HG03103 (cell line): ENCODE results near the gene PTGES2.
"Not testable (repeated sequence)": the region's sequence is repeated elsewhere in the genome, so short reads cannot be mapped to it uniquely, and the experiment has no call there.

ENCODE experiments used
- ATAC-seq: cut with Tn5 transposase; IDR thresholded peaks from one replicate; pipeline ENCODE4 v1.9.1; 2021; ENCODE audit warnings: low read depth; ENCODE audit not compliant: unreplicated experiment

PTGES2 gene

DNA sequence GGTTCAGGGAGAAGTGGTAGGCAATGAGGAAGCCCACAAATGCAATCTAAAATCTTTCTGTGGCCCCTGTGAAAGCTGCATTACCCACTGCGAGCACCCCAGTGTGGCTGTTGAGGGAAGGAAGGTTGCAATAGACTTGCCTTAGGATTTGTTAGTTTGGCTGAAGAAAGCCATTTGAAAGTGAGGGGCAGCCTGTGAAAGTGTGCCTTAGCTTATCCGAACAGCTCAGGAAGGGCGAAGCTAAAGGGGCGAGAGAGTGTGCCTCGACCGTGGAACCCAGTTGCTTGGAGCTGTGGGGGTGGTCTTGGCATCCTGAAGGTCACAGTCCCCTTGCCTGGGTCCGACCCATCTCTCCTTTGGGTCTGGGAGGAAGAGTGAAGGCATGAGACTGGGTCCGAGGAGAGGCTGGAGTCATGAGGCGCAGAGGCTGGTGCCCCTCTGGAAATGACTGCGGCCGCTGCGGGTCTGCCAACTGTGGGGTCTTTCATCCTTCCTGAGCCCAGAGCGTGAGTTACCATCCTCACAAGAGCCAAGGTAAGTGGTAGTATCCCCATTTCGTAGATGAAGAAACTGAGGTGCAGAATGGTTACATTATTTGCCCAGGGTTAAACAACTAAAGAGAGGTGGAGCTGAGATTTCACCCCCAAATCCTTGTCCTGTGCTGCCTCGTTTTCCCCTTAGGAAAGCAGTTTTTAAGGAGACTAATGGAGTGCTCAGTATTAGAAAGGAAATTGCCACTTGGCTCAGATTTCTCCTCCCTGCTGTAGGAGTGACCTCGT, 35.1 kb downstream of the PTGES2 start:
- ATAC-seq: no peak

DNA sequence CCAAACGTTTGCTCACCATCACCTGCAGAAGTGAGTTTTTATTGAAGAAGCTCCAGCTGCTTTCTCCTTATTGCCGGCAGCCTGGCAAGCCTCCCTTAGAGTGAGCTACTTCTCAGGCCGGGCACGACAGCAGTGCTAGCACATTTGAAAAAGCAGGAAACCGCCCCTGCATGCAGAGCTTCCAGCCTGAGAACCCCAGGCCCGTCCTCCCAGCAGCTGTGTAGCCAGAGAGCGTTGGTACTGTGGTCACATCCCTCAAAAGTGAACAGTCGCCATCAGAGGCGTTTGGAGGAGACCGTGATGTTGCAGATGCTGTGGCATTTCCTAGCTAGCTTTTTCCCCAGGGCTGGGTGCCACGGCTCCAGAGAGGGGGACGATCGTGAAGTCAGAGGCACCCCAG, 36.0 kb downstream of the PTGES2 start:
- no peak for ATAC-seq

DNA sequence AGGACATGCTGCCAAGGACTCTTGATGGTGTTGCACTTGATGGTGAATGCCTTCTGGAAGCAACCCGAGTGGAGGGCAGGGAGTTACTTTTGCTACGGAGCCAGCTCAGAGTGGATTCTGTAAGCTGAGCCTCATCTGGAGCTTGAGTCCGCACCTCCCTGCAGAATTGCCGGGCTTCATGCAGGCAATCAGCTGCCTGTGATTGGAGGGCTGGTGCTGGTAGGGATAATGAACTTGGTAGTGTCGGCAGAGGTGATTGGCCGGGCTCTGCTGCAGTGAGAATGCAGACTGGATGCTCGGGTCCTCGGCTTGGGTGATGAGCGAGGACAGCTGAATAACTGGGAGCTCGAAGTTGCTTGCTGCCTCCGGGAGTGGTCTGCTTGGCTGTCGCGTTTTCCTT, 36.4 kb downstream of the PTGES2 start:
- ATAC-seq: no peak

DNA sequence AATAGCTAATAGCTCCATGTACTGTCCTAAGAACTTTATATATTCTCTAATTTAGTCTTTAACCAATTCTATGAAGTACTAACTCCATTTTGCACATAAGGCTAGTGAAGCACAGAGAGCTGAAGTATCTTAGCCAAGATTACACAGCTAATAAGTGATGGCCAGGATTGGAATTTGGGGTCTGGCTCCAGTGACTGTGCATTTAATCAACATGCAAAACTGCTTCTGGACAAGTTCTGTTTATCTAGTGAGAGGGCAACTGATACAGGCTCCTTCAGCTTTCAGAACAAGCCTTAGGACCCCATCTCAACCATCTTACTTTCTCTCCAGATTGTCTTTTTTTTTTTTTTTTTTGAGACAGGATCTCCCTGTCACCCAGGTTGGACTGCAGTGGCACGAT, 38.2 kb downstream of the PTGES2 start:
- no peak for ATAC-seq

DNA sequence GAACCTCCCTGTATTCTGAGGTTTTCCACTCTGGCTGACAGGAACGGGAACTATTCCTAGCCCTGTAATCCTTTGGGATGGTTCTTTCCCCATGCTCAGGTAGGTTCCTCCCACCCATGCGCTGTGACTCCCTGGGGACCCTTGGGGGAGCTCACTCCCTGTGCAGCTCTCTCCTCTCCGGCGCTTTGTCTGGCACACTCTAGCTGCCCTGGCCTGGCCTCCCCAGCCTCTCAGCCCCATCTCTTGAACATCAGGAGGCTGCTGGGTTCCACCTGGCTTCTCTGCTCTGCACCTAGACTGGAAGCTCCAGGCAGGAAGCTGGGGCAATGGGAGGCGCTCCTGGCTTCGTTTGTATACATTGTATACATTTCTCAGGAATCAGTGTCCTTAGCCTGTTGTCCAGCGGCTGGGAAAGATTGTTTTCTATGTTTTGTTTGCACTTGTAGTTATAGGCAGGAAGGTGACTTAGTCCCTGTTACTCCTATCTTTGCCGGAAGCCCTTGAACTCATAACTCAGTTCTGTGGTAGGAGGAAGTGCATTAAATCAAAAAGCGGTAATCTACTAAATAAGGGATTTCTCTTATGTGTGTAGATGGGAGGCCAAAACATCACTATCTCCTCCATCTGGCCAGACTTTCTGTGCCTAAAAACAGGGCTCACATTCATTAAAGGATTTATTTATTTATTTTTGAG, 39.1 kb downstream of the PTGES2 start:
- no peak for ATAC-seq

DNA sequence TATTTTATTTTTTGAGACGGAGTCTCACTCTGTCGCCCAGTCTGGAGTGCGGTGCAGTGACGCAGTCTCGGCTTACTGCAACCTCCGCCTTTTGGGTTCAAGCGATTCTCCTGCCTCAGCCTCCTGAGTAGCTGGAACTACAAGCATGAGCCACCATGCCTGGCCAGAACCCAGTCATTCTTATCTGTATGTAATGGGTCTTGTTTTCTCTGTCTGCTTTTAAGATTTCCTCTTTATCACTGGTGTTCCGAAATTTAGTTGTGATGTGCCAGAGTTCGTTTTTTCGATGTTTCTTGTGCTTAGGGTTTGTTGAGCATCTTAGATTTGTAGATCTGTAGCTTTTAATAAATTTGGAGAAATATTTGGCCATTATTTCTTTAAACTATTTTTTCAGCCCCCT, 40.3 kb downstream of the PTGES2 start:
- ATAC-seq: no peak

DNA sequence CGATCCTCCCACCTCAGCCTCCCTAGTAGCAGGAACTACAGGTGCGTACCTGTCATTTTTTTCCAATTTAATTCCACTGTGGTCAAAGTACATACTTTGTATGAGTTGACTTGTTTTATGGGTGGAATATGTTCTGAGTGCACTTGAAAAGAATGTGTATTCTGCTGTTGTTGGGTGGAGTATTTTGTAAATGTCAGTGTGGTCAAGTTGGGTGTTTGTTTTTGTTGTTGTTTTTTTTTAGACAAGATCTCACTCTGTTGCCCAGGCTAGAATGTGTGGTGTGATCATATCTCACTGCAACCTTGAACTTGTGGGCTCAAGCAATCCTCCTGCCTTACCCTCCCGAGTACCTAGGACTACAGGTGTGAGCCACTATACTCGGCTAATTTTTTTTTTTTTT, 41.6 kb downstream of the PTGES2 start:
- no peak for ATAC-seq

DNA sequence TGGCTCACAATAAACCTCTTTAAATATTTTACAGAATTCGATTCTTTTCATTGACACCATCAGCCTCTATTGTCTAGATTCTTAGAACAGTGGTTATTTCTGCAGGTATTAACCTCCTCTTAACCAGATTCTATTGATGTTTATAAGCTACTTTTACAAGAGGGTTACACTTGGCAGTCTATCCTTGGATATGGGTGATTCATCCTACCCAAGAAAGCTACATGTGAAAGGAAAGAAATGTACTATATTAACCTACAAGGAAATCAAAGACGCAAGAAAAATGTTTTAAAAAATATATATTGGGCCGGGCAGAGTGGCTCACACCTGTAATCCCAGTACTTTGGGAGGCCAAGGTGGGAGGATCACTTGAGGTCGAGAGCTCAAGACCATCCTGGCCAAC, 42.8 kb downstream of the PTGES2 start:
- ATAC-seq: no peak

DNA sequence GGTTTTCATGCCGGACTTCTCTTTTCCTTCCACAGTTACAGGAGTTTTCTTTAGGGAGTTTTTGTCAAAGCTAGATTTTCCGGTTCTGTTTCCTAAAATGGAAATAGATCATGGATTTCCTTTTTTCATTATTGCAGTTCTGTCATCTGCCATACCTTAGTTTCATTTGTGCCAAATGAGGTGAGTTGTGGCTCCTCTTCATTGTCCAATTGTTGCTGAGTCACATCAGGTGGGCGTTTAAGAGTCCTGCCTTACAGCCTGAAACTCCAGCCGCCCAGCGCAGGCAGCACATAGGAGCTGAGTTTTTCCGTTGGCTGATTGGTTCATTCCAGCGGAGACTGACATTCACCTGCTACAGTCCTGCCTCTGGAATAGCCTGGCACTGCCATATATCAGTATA, 45.4 kb downstream of the PTGES2 start:
- ATAC-seq: no peak

DNA sequence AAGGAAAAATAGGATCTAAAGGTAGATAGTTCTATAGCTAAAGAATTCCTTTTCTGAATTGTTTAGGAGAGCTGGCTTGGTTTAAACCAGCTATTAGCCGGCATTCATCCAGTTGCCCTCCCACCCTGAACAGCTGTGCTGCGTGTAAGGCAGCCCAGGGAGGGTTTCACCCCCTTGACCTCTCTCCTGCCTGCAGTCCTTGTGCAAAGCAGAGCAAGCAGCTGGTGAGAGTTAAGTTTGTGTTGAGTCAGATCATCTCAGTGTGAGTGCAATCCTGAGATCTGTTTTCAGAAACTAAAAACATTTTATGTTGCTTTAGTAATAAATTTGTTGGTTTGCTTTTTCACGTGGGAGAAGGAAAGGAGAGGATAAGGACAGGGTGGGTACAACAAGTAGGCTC, 46.5 kb downstream of the PTGES2 start:
- no peak for ATAC-seq

DNA sequence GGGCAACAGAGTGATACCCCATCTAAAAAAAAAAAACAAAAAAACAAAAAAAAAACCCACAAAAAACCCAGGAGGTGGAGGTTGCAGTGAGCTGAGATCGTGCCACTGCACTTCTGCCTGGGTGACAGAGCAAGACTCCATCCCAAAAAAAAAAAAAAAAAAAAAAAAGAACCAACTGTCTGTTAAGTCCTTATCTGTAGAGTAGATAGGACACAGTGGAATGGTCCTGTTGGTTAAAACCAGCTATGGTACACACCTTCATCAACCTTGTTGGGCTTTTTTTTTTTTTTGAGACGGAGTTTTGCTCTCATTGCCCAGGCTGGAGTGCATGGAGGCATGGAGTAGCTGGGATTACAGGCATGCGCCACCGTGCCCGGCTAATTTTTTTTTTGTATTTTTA, 47.3 kb downstream of the PTGES2 start:
- ATAC-seq: no peak

DNA sequence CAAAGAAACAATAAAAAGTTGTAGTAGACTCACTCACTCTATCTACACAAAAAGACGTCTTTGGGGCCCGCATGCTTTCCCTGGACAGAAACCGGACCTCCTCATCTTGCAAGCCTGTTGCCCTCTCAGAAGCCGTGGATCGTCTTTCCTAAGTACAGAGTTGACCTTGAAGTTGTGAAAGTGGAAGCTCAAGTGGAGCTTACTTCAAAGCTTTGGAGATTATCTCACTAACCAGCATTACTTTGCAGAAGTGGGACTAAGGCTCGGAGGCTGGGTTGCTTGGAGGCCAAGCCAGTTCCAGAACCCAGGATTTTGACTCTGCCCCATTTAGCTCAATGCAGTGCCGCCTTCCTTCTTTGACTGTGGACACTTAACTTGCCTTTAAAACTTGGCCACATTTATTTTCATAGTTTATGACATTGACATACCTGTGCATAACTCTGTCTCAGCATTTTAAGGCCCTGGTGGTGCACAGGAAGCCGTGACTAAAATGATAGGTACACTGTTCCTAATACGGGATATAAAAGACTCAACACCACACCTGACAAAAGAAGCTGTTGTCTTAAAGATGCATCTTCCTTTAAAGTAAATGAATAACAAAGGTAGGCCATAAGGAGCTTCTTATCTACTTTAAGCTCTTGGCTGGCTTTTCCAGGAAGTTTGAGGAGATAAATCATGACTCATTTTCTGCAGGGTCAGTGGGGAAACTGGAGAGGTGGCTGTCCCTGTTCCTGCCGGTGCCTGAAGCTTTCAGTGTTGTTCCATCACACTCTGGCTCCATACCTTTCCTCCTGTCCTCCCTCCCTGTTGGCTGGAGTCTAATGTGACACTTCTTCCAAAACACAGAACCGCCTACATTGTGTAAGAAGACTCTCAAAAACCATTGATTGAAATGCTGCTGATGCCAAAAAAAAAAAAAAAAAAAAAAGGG, 48.8 kb downstream of the PTGES2 start:
- no peak for ATAC-seq

DNA sequence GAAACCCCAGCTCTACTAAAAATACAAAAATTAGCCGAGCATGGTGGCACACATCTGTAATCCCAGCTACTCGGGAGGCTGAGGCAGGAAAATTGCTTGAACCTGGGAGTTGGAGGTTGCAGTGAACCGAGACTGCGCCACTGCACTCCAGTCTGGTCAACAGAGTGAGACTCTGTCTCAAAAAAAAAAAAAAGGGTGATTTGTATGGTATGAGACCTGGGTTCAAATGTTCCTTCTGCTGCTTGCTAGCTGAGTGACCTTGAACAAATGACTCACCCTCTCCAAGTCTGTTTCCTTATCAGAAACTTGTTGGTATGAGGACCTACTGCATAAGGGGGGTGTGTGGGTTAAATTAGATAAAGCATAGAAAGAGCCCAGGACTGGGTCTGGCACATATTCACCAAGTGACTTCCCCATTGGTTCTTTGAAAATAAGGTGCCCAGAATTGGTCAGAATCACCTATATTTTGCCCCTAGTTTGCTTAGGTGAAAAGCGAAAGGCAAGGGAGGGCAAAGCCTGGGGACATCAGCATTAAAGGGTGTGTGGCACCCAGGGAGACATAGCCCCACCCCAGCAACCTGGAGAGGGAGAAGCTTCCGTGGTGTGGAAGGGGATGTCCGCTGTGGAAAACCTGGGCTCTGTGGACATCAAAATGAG, 49.6 kb downstream of the PTGES2 start:
- no peak for ATAC-seq

DNA sequence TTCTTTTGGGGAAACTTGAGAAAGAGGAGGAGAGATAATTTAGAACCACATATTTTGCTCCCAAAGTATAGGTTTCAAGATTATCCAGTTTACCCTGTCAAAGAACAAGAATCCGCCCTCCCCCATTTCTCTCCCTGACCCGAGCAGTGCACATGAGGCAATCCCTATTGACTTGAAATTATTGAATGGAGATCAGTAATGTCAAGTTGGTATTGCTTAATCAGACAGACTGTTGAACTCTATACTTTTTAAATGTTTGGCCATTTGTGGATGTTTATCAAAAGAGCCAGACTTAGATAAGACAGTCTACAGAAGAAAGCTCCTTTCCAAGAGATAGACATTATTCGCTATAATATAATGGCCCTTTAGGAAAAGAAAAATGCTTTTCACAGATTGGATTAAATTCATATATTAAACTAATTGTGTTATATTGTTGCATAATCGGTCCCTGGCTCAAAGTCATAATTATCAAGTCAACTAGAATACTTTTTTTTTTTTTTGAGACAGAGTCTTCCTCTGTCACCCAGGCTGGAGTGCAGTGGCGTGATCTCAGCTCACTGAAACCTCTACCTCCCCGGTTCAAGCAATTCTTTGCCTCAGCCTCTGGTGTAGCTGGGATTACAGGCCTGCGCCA, 54.2 kb downstream of the PTGES2 start:
- ATAC-seq: no peak

DNA sequence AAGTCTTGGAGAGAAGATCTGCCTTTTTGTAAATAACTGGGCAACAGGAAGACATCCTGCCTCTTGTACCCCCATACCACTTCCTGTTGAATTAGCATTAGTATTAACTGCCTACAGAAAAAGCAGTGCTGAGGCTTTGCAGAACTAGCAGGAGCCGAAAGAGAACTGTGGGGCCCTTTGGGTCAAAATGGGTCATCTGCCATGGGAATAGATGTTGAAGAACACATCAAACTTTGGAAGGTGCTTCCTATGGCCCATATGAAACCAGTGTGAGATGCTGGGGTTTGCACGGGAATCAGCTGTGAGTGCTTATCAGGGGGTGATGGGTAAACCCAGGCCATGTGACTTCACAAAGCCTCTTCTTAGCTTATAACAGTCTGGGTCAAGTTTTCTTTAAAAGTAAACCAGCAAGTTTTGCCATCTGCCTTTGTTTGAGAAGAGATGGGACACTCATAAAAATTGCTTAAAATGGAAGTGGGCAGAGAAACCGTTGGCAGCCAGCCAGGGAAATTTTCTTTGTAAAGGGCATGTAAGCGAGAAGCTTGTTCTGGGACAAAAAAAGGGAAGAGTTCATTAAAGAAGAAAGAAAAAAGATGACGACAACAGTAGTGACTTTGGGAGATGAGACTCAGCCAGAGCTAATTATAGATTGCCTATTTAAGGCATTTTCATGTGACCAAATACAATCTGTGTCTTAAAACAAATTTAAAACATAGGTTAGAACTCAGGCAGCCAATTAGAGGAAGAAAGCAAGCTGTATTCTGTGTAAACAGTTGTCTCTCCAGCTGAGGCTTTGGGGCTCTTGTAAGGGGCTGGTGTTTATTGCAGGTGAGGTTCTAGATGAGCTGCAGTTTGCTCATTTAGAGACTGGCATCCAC, 55.1 kb downstream of the PTGES2 start:
- no peak for ATAC-seq

DNA sequence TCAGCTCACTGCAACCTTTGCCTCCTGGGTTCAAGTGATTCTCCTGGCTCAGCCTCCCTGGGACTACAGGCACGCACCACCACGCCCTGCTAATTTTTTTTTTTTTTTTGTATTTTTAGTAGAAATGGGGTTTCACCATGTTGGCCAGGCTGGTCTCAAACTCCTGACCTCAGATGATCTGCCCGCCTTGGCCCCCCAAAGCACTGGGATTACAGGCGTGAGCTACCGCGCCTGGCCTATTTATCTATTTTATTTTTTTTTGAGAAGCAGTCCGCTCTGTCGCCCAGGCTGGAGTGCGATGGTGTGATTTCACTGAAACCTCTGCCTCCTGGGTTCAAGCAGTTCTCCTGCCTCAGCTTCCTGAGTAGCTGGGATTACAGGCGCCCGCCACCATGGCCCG, 56.1 kb downstream of the PTGES2 start:
- ATAC-seq: not testable (repeated sequence)

DNA sequence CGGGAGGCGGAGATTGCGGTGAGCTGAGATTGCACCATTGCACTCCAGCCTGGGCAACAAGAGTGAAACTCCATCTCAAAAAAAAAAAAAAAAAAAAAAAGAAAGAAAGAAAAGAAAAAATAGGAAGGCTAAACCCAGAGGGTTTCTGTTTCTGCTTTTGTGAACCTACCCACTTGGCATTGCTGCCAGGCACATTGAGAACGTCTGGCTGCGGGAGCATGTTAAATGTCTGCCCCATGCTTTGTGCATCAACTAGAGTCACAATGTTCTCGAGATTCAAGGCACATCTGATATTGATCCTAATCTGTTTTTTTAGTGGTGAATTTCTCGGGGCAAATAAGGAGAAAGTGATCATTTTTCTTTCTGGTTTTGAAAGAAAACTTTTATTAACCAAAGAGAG, 56.7 kb downstream of the PTGES2 start:
- no peak for ATAC-seq
